IMR-90 (cell line): ENCODE data around the gene ETFDH. TPM values are rescaled to one million over a fixed set of nuclear protein-coding genes. Genes with fewer than 3 reads are reported as not detected.

Experiments used
- ATAC-seq: fragments of 200-7000 bp; cut with Tn5 transposase; 2 replicates; pipeline ENCODE4 v1.9.1; 2020; ENCODE audit warnings: low read depth, mild to moderate bottlenecking, moderate library complexity
- BruUV-seq: library from RNA; stranded (reverse); fragments of 400-500 nt; replicated peaks from 2 replicates; lab custom pipeline; 2021; lab: Mats Ljungman, UMichigan
- CTCF ChIA-PET: fragments of 300-600 bp; formaldehyde crosslinking; extraction: SDS; loops from one replicate; lab custom pipeline; 2021; ENCODE audit warnings: antibody characterized with exemption; lab: Yijun Ruan, JAX
- POLR2A ChIA-PET: fragments of 300-600 bp; sonication (Branson Sonifier 250); formaldehyde crosslinking; loops from one replicate; lab custom pipeline; 2022; ENCODE audit warnings: antibody characterized with exemption; ENCODE audit not compliant: unreplicated experiment; lab: Charles Lee
- DNase-seq: peaks from one replicate; pipeline ENCODE4 v3.0.0; 2013
- H2AFZ ChIP-seq: replicated peaks from 2 replicates; pipeline ENCODE3; 2013; ENCODE audit warnings: low read length, mild to moderate bottlenecking; ENCODE audit not compliant: poor library complexity
- H2AK5ac ChIP-seq: 2 replicates; pipeline ENCODE4 v1.6.1; 2013; ENCODE audit warnings: low read depth, low read length, inconsistent platforms
- H2AK9ac ChIP-seq: replicated peaks from 2 replicates; pipeline ENCODE3; 2013; ENCODE audit warnings: mild to moderate bottlenecking, low read depth, low read length, moderate library complexity; ENCODE audit not compliant: poor library complexity
- H2BK120ac ChIP-seq: 2 replicates; pipeline ENCODE4 v1.6.1; 2013; ENCODE audit warnings: low read depth, low read length, inconsistent platforms
- H2BK15ac ChIP-seq: 3 replicates; pipeline ENCODE4 v1.6.1; 2013; ENCODE audit warnings: low read depth, low read length, inconsistent platforms
- H2BK20ac ChIP-seq: 2 replicates; pipeline ENCODE4 v1.6.1; 2013; ENCODE audit warnings: low read depth, mild to moderate bottlenecking, inconsistent platforms, low read length, moderate library complexity
- H2BK5ac ChIP-seq: 2 replicates; pipeline ENCODE4 v1.6.1; 2013; ENCODE audit warnings: mild to moderate bottlenecking, low read depth, low read length, inconsistent platforms; ENCODE audit not compliant: poor library complexity, severe bottlenecking
- H3K14ac ChIP-seq: replicated peaks from 2 replicates; pipeline ENCODE4 v1.6.1; 2013; ENCODE audit warnings: low read depth, low read length, inconsistent platforms
- H3K18ac ChIP-seq: 2 replicates; pipeline ENCODE4 v1.6.1; 2013; ENCODE audit warnings: low read depth, low read length, control low read depth
- H3K23ac ChIP-seq: 2 replicates; pipeline ENCODE4 v1.6.1; 2013; ENCODE audit warnings: low read depth, low read length, inconsistent platforms
- H3K27ac ChIP-seq: 2 replicates; pipeline ENCODE4 v1.5.1; 2013; ENCODE audit warnings: mild to moderate bottlenecking, control low read depth, low read length; ENCODE audit not compliant: insufficient read depth
- H3K27me3 ChIP-seq: 2 replicates; pipeline ENCODE4 v1.6.1; 2013; ENCODE audit warnings: low read length; ENCODE audit not compliant: control insufficient read depth, insufficient read depth
- H3K36me3 ChIP-seq: 2 replicates; pipeline ENCODE4 v1.6.1; 2013; ENCODE audit warnings: low read length, mixed read lengths; ENCODE audit not compliant: control insufficient read depth, insufficient read depth
- H3K4ac ChIP-seq: 2 replicates; pipeline ENCODE4 v1.6.1; 2013; ENCODE audit warnings: low read depth, low read length, inconsistent platforms
- H3K4me1 ChIP-seq: 2 replicates; pipeline ENCODE4 v1.6.1; 2013; ENCODE audit warnings: low read length, mixed read lengths; ENCODE audit not compliant: control insufficient read depth, insufficient read depth
- H3K4me2 ChIP-seq: 2 replicates; pipeline ENCODE4 v1.6.1; 2013; ENCODE audit warnings: low read depth, mild to moderate bottlenecking, control low read depth, low read length, moderate library complexity
- H3K4me3 ChIP-seq: 2 replicates; pipeline ENCODE4 v1.5.1; 2013; ENCODE audit warnings: low read depth, mild to moderate bottlenecking, control low read depth, low read length, moderate library complexity; ENCODE audit not compliant: insufficient read depth
- H3K56ac ChIP-seq: 2 replicates; pipeline ENCODE4 v1.6.1; 2013; ENCODE audit warnings: low read length, inconsistent platforms; ENCODE audit not compliant: insufficient read depth; ENCODE audit errors: extremely low read depth
- H3K79me1 ChIP-seq, 2 experiments: 2 replicates each; pipeline ENCODE4 v1.6.1; 2013; ENCODE audit warnings: low read length in 2 of 2, inconsistent platforms in 1 of 2, low read depth in 1 of 2
- H3K9ac ChIP-seq: 2 replicates; pipeline ENCODE4 v1.6.1; 2013; ENCODE audit warnings: low read depth, low read length, control low read depth
- H3K9me1 ChIP-seq: 2 replicates; pipeline ENCODE4 v1.6.1; 2013; ENCODE audit warnings: low read length, inconsistent platforms; ENCODE audit not compliant: insufficient read depth
- H3K9me3 ChIP-seq: 2 replicates; pipeline ENCODE4 v1.6.1; 2013; ENCODE audit warnings: low read length; ENCODE audit not compliant: control insufficient read depth, insufficient read depth
- H4K20me1 ChIP-seq: 2 replicates; pipeline ENCODE4 v1.6.1; 2013; ENCODE audit warnings: low read length, inconsistent platforms; ENCODE audit not compliant: insufficient read depth
- H4K5ac ChIP-seq: 2 replicates; pipeline ENCODE4 v1.6.1; 2013; ENCODE audit warnings: mild to moderate bottlenecking, low read depth, low read length, control low read depth
- H4K8ac ChIP-seq, 2 experiments: 2 replicates each; pipeline ENCODE4 v1.6.1; 2013; ENCODE audit warnings: low read depth in 2 of 2, low read length in 2 of 2, control low read depth in 1 of 2, inconsistent platforms in 1 of 2
- H4K91ac ChIP-seq: 2 replicates; pipeline ENCODE4 v1.6.1; 2013; ENCODE audit warnings: low read depth, low read length, inconsistent platforms; ENCODE audit not compliant: insufficient read depth
- BHLHE40 ChIP-seq: fragments of 150-350 bp; IDR thresholded peaks from 2 replicates; pipeline ENCODE4 v1.6.1; 2016; ENCODE audit warnings: mild to moderate bottlenecking, low read depth, low read length
- CEBPB ChIP-seq: IDR thresholded peaks from 2 replicates; pipeline ENCODE4 v1.6.1; 2012; ENCODE audit warnings: low read depth, low read length, improper control_type of control experiment
- CHD1 ChIP-seq: IDR thresholded peaks from 2 replicates; pipeline ENCODE4 v1.6.1; 2012; ENCODE audit warnings: low read depth, low read length, improper control_type of control experiment
- FOS ChIP-seq: fragments of 150-350 bp; IDR thresholded peaks from 2 replicates; pipeline ENCODE4 v1.6.1; 2016; ENCODE audit warnings: low read depth, low read length
- MAFK ChIP-seq: IDR thresholded peaks from 2 replicates; pipeline ENCODE4 v1.6.1; 2012; ENCODE audit warnings: low read depth, low read length, improper control_type of control experiment
- MAZ ChIP-seq: IDR thresholded peaks from 2 replicates; pipeline ENCODE4 v1.6.1; 2012; ENCODE audit warnings: low read depth, mild to moderate bottlenecking, low read length, improper control_type of control experiment, moderate library complexity, borderline replicate concordance
- MXI1 ChIP-seq: IDR thresholded peaks from 2 replicates; pipeline ENCODE4 v1.6.1; 2012; ENCODE audit warnings: low read depth, mild to moderate bottlenecking, low read length, moderate library complexity, borderline replicate concordance
- NFE2L2 ChIP-seq: fragments of 150-350 bp; IDR thresholded peaks from 2 replicates; pipeline ENCODE4 v1.6.1; 2016; ENCODE audit warnings: low read depth, mild to moderate bottlenecking, low read length
- POLR2A ChIP-seq: IDR thresholded peaks from 2 replicates; pipeline ENCODE4 v1.6.1; 2012; ENCODE audit warnings: mild to moderate bottlenecking, low read depth, low read length
- RAD21 ChIP-seq: IDR thresholded peaks from 2 replicates; pipeline ENCODE4 v1.6.1; 2012; ENCODE audit warnings: low read length, improper control_type of control experiment
- RCOR1 ChIP-seq: IDR thresholded peaks from 2 replicates; pipeline ENCODE4 v1.6.1; 2012; ENCODE audit warnings: mild to moderate bottlenecking, low read length, improper control_type of control experiment; ENCODE audit not compliant: insufficient replicate concordance
- RFX5 ChIP-seq: IDR thresholded peaks from 2 replicates; pipeline ENCODE4 v1.8.0; 2012; ENCODE audit warnings: low read depth, mild to moderate bottlenecking, low read length, moderate library complexity
- SMC3 ChIP-seq: fragments of 150-350 bp; IDR thresholded peaks from 2 replicates; pipeline ENCODE4 v1.6.1; 2016; ENCODE audit warnings: low read depth, mild to moderate bottlenecking, antibody characterized with exemption, low read length, moderate library complexity
- WGBS, 2 experiments: methylation state at CpG; one replicate each; pipeline versions ENCODE4 v1.1.5 to v1.1.7; 2013; ENCODE audit warnings: missing lambda C conversion rate in 2 of 2; ENCODE audit not compliant: insufficient read length in 1 of 2; ENCODE audit errors: extremely low coverage in 2 of 2; 5-methylcytosine and 5-hydroxymethylcytosine counted together
- dilution Hi-C: fragments of 300-500 bp; cut with HindIII; formaldehyde crosslinking; loops from one replicate; pipeline ENCODE4 v1.14.3; 2018; ENCODE audit warnings: low sequenced_read_pairs; ENCODE audit not compliant: unreplicated experiment
- in situ Hi-C: fragments of 300-500 bp; cut with MboI; formaldehyde crosslinking; loops from 3 replicates; pipeline ENCODE4 v1.14.3; 2019; ENCODE audit warnings: low sequenced_read_pairs, inconsistent platforms, mixed read lengths
- intact Hi-C: fragments of 100-400 bp; cut with micrococcal nuclease; formaldehyde crosslinking; loops from 2 replicates; pipeline ENCODE4 v1.10.0; 2022
- polyA plus RNA-seq, 3 experiments: library from polyadenylated mRNA; depleted of rRNA; stranded (reverse); fragments of >200 nt; gene quantifications; 2 replicates each; pipeline ENCODE4 v1.2.3, GENCODE V29; 2012; ENCODE audit warnings: low replicate concordance in 1 of 3
- total RNA-seq: library from RNA; depleted of rRNA; stranded (reverse); fragments of >200 nt; gene quantifications from 2 replicates; pipeline ENCODE4 v1.2.3, GENCODE V29; 2012
- TF ChIP-seq, protein P1 (sequence below): fragments of 150-350 bp; IDR thresholded peaks from 2 replicates; pipeline ENCODE4 v1.6.1; 2017; ENCODE audit warnings: mild to moderate bottlenecking, antibody characterized with exemption, low read length, low read depth
- TF ChIP-seq, protein P2 (sequence below): fragments of 150-350 bp; IDR thresholded peaks from 2 replicates; pipeline ENCODE4 v1.6.1; 2016; ENCODE audit warnings: low read depth, mild to moderate bottlenecking, low read length, moderate library complexity, borderline replicate concordance
- TF ChIP-seq, protein P3 (sequence below): conservative IDR thresholded peaks from 2 replicates; pipeline ENCODE4 v1.5.1; 2012; ENCODE audit warnings: mild to moderate bottlenecking, low read depth, low read length, improper control_type of control experiment

Gene ETFDH
- total and polyA plus RNA-seq, 2 of the 4 experiments (the other 2 are of a cell fraction) = 14.0 to 19.1 TPM

DNA sequence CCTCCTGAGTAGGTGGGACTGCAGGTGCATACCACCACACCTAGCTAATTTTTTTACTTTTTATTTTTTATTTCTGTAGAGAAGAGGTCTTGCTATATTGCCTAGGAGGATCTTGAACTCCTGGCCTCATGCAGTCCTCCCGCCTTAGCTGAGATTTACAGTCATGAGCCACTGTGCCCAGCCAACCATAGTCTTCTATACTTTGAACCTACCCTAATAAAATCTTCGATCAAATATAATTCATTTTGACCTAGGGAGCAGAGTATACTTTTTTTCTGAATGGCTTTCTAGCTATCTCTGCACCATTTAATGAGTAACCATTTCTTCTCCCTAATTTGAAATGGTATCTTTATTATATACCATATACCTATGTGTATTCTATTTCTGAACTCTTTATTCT, 6.7 kb downstream of the ETFDH start:
- ATAC-seq (no peak), DNase-seq (no peak)
- Histone ChIP-seq H3K4me3 (no peak overlapping the region), H3K4ac (no peak overlapping the region), H3K27me3 (no peaks in the 10 kb centered on the region), H4K91ac (no peak overlapping the region), H3K9me1 (no peaks in the 10 kb centered on the region), H2AK9ac (no peak overlapping the region), H3K9ac (no peak overlapping the region), H3K4me2 (no peak overlapping the region), H4K8ac (no peak overlapping the region), H3K36me3 (no peaks in the 10 kb centered on the region), H2BK15ac (no peak overlapping the region), H2BK120ac (no peak overlapping the region), H3K23ac (no peak overlapping the region), H3K9me3 (no peaks in the 10 kb centered on the region), H4K20me1 (no peaks in the 10 kb centered on the region), H2BK5ac (no peak overlapping the region), H2BK20ac (no peak overlapping the region), H3K27ac (no peak overlapping the region), H2AK5ac (no peak overlapping the region), H3K4me1 (no peaks in the 10 kb centered on the region), H3K56ac (no peak overlapping the region), H2AFZ (no peak overlapping the region), H3K14ac (no peak overlapping the region), H3K79me1 (peaks cover 3 to 5% of the 10 kb centered on the region in 2 experiments; a peak in 3 of 4 replicates), H3K18ac (no peak overlapping the region), H4K5ac (no peak overlapping the region)
- no CpG with 5 or more reads among the region's 2 CpGs for WGBS, 2 experiments
- POLR2A ChIA-PET = interaction anchor here (0.7 kb wide), 1 partner anchor 159 kb away, joined by 8 read pairs; no protein-coding TSS in a partner anchor
- TF ChIP-seq, protein P1, sequence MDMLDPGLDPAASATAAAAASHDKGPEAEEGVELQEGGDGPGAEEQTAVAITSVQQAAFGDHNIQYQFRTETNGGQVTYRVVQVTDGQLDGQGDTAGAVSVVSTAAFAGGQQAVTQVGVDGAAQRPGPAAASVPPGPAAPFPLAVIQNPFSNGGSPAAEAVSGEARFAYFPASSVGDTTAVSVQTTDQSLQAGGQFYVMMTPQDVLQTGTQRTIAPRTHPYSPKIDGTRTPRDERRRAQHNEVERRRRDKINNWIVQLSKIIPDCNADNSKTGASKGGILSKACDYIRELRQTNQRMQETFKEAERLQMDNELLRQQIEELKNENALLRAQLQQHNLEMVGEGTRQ = no peak
- TF ChIP-seq MAFK = no peak
- TF ChIP-seq NFE2L2 = no peak
- TF ChIP-seq MAZ = no peak
- TF ChIP-seq SMC3 = no peak
- TF ChIP-seq, protein P2, sequence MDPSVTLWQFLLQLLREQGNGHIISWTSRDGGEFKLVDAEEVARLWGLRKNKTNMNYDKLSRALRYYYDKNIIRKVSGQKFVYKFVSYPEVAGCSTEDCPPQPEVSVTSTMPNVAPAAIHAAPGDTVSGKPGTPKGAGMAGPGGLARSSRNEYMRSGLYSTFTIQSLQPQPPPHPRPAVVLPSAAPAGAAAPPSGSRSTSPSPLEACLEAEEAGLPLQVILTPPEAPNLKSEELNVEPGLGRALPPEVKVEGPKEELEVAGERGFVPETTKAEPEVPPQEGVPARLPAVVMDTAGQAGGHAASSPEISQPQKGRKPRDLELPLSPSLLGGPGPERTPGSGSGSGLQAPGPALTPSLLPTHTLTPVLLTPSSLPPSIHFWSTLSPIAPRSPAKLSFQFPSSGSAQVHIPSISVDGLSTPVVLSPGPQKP = no peak
- TF ChIP-seq RCOR1 = no peak
- TF ChIP-seq RAD21 = no peak
- TF ChIP-seq CHD1 = no peak
- TF ChIP-seq CEBPB = no peak
- TF ChIP-seq MXI1 = no peak
- no peak for TF ChIP-seq FOS
- TF ChIP-seq, protein P3, sequence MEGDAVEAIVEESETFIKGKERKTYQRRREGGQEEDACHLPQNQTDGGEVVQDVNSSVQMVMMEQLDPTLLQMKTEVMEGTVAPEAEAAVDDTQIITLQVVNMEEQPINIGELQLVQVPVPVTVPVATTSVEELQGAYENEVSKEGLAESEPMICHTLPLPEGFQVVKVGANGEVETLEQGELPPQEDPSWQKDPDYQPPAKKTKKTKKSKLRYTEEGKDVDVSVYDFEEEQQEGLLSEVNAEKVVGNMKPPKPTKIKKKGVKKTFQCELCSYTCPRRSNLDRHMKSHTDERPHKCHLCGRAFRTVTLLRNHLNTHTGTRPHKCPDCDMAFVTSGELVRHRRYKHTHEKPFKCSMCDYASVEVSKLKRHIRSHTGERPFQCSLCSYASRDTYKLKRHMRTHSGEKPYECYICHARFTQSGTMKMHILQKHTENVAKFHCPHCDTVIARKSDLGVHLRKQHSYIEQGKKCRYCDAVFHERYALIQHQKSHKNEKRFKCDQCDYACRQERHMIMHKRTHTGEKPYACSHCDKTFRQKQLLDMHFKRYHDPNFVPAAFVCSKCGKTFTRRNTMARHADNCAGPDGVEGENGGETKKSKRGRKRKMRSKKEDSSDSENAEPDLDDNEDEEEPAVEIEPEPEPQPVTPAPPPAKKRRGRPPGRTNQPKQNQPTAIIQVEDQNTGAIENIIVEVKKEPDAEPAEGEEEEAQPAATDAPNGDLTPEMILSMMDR = no peak
- no peak for TF ChIP-seq BHLHE40
- no peak for TF ChIP-seq RFX5
- TF ChIP-seq POLR2A = no peak
- CTCF ChIA-PET = no interaction called here
- dilution Hi-C loops (no loop called here), intact Hi-C loops (no loop called here), in situ Hi-C loops (no loop called here)
- no TSS peak for BruUV-seq
